BLaER1 (cell line): ENCODE results near the gene EPHA3.

Experiments used
- H3K27ac ChIP-seq: shearing (Covaris generic); formaldehyde crosslinking; 2 replicates; pipeline ENCODE4 v1.8.1; 2022
- H3K27me3 ChIP-seq: shearing (Covaris generic); formaldehyde crosslinking; 2 replicates; pipeline ENCODE4 v1.8.1; 2022
- H3K36me3 ChIP-seq: shearing (Covaris generic); formaldehyde crosslinking; 2 replicates; pipeline ENCODE4 v1.8.1; 2022
- H3K4me1 ChIP-seq: shearing (Covaris generic); formaldehyde crosslinking; 2 replicates; pipeline ENCODE4 v1.8.1; 2022
- H3K4me2 ChIP-seq: shearing (Covaris generic); formaldehyde crosslinking; 2 replicates; pipeline ENCODE4 v1.8.1; 2022
- H3K4me3 ChIP-seq: shearing (Covaris generic); formaldehyde crosslinking; 2 replicates; pipeline ENCODE4 v1.8.1; 2022
- H3K9ac ChIP-seq: shearing (Covaris generic); formaldehyde crosslinking; 2 replicates; pipeline ENCODE4 v1.8.1; 2022
- H3K9me3 ChIP-seq: shearing (Covaris generic); formaldehyde crosslinking; 2 replicates; pipeline ENCODE4 v1.8.1; 2022
- H4K20me1 ChIP-seq: shearing (Covaris generic); formaldehyde crosslinking; 2 replicates; pipeline ENCODE4 v1.8.1; 2022
- Cebpa-rat ChIP-seq: shearing (Covaris generic); IDR thresholded peaks from 2 replicates; pipeline ENCODE4 v1.8.1; 2022

Gene EPHA3

DNA sequence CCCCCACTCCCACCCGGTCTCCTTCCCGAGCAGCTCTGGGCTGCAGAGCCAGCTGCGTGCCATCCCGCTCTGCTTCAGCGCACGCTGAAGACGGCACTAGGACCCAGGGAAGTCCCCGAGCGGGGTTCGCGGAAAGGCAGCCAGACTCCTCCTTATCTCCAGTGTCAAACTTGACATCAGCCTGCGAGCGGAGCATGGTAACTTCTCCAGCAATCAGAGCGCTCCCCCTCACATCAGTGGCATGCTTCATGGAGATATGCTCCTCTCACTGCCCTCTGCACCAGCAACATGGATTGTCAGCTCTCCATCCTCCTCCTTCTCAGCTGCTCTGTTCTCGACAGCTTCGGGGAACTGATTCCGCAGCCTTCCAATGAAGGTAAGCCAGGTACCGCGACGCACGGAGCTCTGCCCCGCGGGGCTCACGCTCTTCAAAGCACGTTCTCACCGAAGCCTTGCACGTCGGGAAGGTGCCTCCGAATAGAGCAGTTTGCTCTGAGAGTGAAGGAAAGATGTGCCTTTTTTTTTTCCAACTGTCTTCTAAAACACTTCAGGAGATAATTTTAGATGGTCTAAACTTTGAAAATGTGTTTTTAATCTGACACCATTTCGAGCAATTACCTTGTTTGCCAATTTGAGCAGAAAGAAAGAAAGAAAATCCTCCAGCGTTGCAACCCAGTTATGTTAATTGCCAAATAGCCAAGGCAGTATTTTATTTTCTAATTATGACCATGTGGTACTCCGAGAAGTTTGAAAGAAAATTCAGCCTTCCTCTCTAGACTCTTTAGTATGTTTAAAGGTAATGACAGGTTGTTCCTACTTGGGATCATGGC is at the start of gene EPHA3:
Gene EPHA3, plus strand, starts transcription at position 161 of the 830 bp plus-strand sequence. Its CDS starts 128 bp downstream, at position 289.
- H3K27ac ChIP-seq: peak within 1 kb of the TSS; percentile 85
- no peak for TF ChIP-seq Cebpa-rat
- no peaks in the 10 kb centered on the region for H3K27me3 ChIP-seq
- peaks cover 35% of the 10 kb centered on the region for H3K4me1 ChIP-seq
- no peaks in the 10 kb centered on the region for H3K9me3 ChIP-seq
- H4K20me1 ChIP-seq: no peaks in the 10 kb centered on the region; the same call in 1 of the 2 replicates
- peak within 1 kb of the TSS; percentile 76 for H3K4me3 ChIP-seq
- H3K4me2 ChIP-seq: peak within 1 kb of the TSS; percentile 77
- H3K9ac ChIP-seq: peak within 1 kb of the TSS; percentile 82
- H3K36me3 ChIP-seq: no peaks in the 10 kb centered on the region

- Histone ChIP-seq H3K27me3 (no peaks in the 10 kb centered on the region), H3K4me2 (no peak overlapping the region), H3K4me3 (no peak overlapping the region), H3K27ac (no peak overlapping the region), H4K20me1 (no peaks in the 10 kb centered on the region), H3K9ac (no peak overlapping the region), H3K36me3 (no peaks in the 10 kb centered on the region), H3K9me3 (no peaks in the 10 kb centered on the region), H3K4me1 (no peaks in the 10 kb centered on the region)
- no peak for TF ChIP-seq Cebpa-rat
Measured at GRCh38 chr3:89058371-89058770, 49.0 kb upstream of the EPHA3 start.

DNA sequence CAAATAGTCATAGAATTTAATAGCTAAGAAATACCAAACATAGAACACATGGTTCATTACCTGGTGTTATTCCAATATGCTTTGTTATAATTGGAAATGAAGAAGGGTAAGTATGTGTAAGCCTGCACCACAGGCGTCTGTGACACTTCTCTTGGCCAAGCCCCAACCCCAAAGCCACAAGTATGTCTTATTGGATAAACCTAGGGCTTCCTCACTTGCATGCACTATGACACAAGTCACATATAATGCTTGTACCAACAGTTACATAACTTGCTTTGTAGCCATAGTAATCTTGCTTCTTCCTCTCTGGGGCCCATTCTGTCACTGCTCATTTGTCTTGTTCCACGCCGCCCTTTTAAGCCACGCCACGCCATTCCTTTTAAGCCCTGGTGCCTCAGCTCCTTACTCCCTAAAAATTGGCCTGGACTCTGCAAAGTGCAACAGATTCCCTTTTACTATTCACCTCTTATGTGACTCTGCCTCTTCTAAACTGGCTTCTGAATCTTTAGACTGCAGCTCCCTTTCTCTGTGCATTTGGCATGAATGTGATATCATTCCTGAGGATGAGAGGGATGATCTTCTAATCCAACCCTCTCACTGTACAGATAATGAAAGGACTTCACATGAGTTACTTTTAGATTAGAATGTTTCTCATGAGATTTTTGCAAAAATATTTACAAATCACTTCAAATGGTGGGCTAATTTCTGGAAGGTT is 48.1 kb upstream of the EPHA3 start:
- H3K9ac ChIP-seq: no peak overlapping the region
- H3K27me3 ChIP-seq: no peaks in the 10 kb centered on the region
- H3K4me3 ChIP-seq: no peak overlapping the region
- H3K4me2 ChIP-seq: no peak overlapping the region
- H3K27ac ChIP-seq: no peak overlapping the region
- H3K9me3 ChIP-seq: no peaks in the 10 kb centered on the region
- no peak for TF ChIP-seq Cebpa-rat
- no peaks in the 10 kb centered on the region for H3K36me3 ChIP-seq
- no peaks in the 10 kb centered on the region for H4K20me1 ChIP-seq
- H3K4me1 ChIP-seq: no peaks in the 10 kb centered on the region

GRCh38 chr3:89061259-89061658 is 46.2 kb upstream of the EPHA3 start:
- no peaks in the 10 kb centered on the region for H4K20me1 ChIP-seq
- no peak overlapping the region for H3K9ac ChIP-seq
- no peaks in the 10 kb centered on the region for H3K27me3 ChIP-seq
- H3K27ac ChIP-seq: no peak overlapping the region
- no peak overlapping the region for H3K4me3 ChIP-seq
- H3K36me3 ChIP-seq: no peaks in the 10 kb centered on the region
- no peak overlapping the region for H3K4me2 ChIP-seq
- no peaks in the 10 kb centered on the region for H3K4me1 ChIP-seq
- no peaks in the 10 kb centered on the region for H3K9me3 ChIP-seq
- no peak for TF ChIP-seq Cebpa-rat

DNA sequence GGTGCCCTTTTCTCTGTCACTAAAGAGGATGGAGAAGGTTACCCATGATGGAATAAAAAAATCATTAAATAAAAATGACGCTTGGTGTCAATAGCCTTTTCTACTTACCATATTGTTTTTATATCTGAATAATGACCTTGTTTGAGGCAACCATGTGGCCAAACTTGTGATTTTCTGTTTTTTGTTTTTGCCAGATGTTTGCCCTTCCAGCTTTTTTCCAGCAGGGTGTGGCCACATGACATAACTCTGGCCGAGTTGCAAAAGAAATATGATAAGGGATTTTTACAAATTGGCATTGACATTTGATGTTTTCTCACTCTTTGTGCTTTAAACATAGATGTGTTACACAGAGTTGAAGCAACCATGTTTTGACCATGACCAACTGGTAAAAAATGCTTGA is 39.7 kb upstream of the EPHA3 start:
- no peaks in the 10 kb centered on the region for H3K4me1 ChIP-seq

GRCh38 chr3:89072642-89073041 is 34.8 kb upstream of the EPHA3 start:
- Histone ChIP-seq H3K9ac (no peak overlapping the region), H4K20me1 (no peaks in the 10 kb centered on the region), H3K27me3 (no peaks in the 10 kb centered on the region), H3K27ac (no peak overlapping the region), H3K36me3 (no peaks in the 10 kb centered on the region), H3K9me3 (peaks cover 6% of the 10 kb centered on the region; the same call in 1 of the 2 replicates), H3K4me2 (no peak overlapping the region), H3K4me3 (no peak overlapping the region), H3K4me1 (no peaks in the 10 kb centered on the region)
- TF ChIP-seq Cebpa-rat: no peak

More for the DNA sequence above, 39.7 kb upstream of the EPHA3 start:
- Histone ChIP-seq H3K9ac (no peak overlapping the region), H3K4me2 (no peak overlapping the region), H3K36me3 (no peaks in the 10 kb centered on the region), H4K20me1 (no peaks in the 10 kb centered on the region), H3K27ac (no peak overlapping the region), H3K4me3 (no peak overlapping the region), H3K9me3 (no peaks in the 10 kb centered on the region; the same call in 1 of the 2 replicates), H3K27me3 (no peaks in the 10 kb centered on the region)
- TF ChIP-seq Cebpa-rat: no peak

- Histone ChIP-seq H3K27me3 (no peaks in the 10 kb centered on the region), H3K4me3 (no peak overlapping the region), H3K27ac (no peak overlapping the region), H3K4me2 (no peak overlapping the region), H3K4me1 (no peaks in the 10 kb centered on the region), H3K9ac (no peak overlapping the region), H4K20me1 (no peaks in the 10 kb centered on the region), H3K9me3 (0 out of 2 replicates have a peak, but pooled peaks cover 6% of the 10 kb centered on the region), H3K36me3 (no peaks in the 10 kb centered on the region)
- no peak for TF ChIP-seq Cebpa-rat
Measured at GRCh38 chr3:89079944-89080343, 27.5 kb upstream of the EPHA3 start.

GRCh38 chr3:89087851-89088250 is 19.6 kb upstream of the EPHA3 start:
- no peaks in the 10 kb centered on the region for H4K20me1 ChIP-seq
- no peak overlapping the region for H3K9ac ChIP-seq
- no peaks in the 10 kb centered on the region for H3K9me3 ChIP-seq
- no peak overlapping the region for H3K27ac ChIP-seq
- no peaks in the 10 kb centered on the region for H3K27me3 ChIP-seq
- H3K36me3 ChIP-seq: no peaks in the 10 kb centered on the region
- no peak for TF ChIP-seq Cebpa-rat
- no peak overlapping the region for H3K4me3 ChIP-seq
- no peak overlapping the region for H3K4me2 ChIP-seq
- no peaks in the 10 kb centered on the region for H3K4me1 ChIP-seq

GRCh38 chr3:89098173-89098572 is 9.2 kb upstream of the EPHA3 start:
- H3K27ac ChIP-seq: no peak overlapping the region
- H3K4me3 ChIP-seq: no peak overlapping the region
- H3K36me3 ChIP-seq: no peaks in the 10 kb centered on the region
- H3K9ac ChIP-seq: no peak overlapping the region
- H3K4me1 ChIP-seq: no peaks in the 10 kb centered on the region
- H3K9me3 ChIP-seq: no peaks in the 10 kb centered on the region
- H3K27me3 ChIP-seq: no peaks in the 10 kb centered on the region
- no peak for TF ChIP-seq Cebpa-rat
- no peaks in the 10 kb centered on the region for H4K20me1 ChIP-seq
- H3K4me2 ChIP-seq: no peak overlapping the region

- Histone ChIP-seq H3K4me2 (no peak overlapping the region), H3K36me3 (no peaks in the 10 kb centered on the region), H3K4me3 (no peak overlapping the region), H3K27ac (no peak overlapping the region), H3K9me3 (no peaks in the 10 kb centered on the region), H3K9ac (no peak overlapping the region), H4K20me1 (no peaks in the 10 kb centered on the region), H3K27me3 (no peaks in the 10 kb centered on the region), H3K4me1 (peaks cover 7% of the 10 kb centered on the region)
- TF ChIP-seq Cebpa-rat: no peak
Measured at GRCh38 chr3:89098964-89099585, 8.3 kb upstream of the EPHA3 start.
